Liver (tissue), 9 donors: Measurements from ENCODE around the gene OPN5. TPM values are rescaled to one million over a fixed set of nuclear protein-coding genes. Genes with fewer than 3 reads are reported as not detected.

ENCODE experiments used
- DNase-seq: peaks from one replicate; pipeline ENCODE4 v3.0.0-alpha.2; 2017; ENCODE audit warnings: low spot score
- H3K27ac ChIP-seq, 2 donors: one replicate each; pipeline ENCODE4 v1.7.0; 2013; ENCODE audit warnings: inconsistent platforms in 2 of 2, low read length in 2 of 2, control low read depth in 1 of 2, low read depth in 1 of 2, mild to moderate bottlenecking in 1 of 2
- H3K27me3 ChIP-seq, 4 donors: one replicate each; pipeline versions ENCODE4 v1.6.1 to v1.7.0; 2013; ENCODE audit warnings: low read length in 3 of 4, inconsistent platforms in 1 of 4, mild to moderate bottlenecking in 1 of 4, moderate library complexity in 1 of 4; ENCODE audit not compliant: control insufficient read depth in 4 of 4, insufficient read depth in 4 of 4
- H3K36me3 ChIP-seq, 4 donors: one replicate each; pipeline versions ENCODE4 v1.6.1 to v1.7.0; 2013; ENCODE audit warnings: low read length in 3 of 4, mild to moderate bottlenecking in 3 of 4, low read depth in 1 of 4, moderate library complexity in 1 of 4; ENCODE audit not compliant: control insufficient read depth in 4 of 4, insufficient read depth in 3 of 4
- H3K4me1 ChIP-seq, 4 donors: one replicate each; pipeline versions ENCODE4 v1.6.1 to v1.7.0; 2013; ENCODE audit warnings: low read length in 3 of 4, mild to moderate bottlenecking in 3 of 4, moderate library complexity in 1 of 4; ENCODE audit not compliant: control insufficient read depth in 4 of 4, insufficient read depth in 4 of 4
- H3K4me3 ChIP-seq, 3 donors: one replicate each; pipeline versions ENCODE4 v1.6.1 to v1.7.0; 2013; ENCODE audit warnings: low read length in 3 of 3, control low read depth in 1 of 3, low read depth in 1 of 3, mild to moderate bottlenecking in 1 of 3
- H3K9ac ChIP-seq, 2 donors: one replicate each; pipeline ENCODE4 v1.7.0; 2013; ENCODE audit warnings: low read length in 2 of 2, mild to moderate bottlenecking in 2 of 2, moderate library complexity in 2 of 2, control low read depth in 1 of 2, low read depth in 1 of 2
- H3K9me3 ChIP-seq, 4 donors: one replicate each; pipeline versions ENCODE4 v1.6.1 to v1.7.0; 2013; ENCODE audit warnings: low read length in 3 of 4; ENCODE audit not compliant: control insufficient read depth in 4 of 4
- EGR1 ChIP-seq, 2 donors: IDR thresholded peaks; 2 replicates each; pipeline ENCODE4 v1.6.1; 2016 to 2018; ENCODE audit warnings: antibody characterized with exemption in 2 of 2, low read depth in 2 of 2
- FOXA1 ChIP-seq: IDR thresholded peaks from 2 replicates; pipeline ENCODE4 v1.6.1; 2016; ENCODE audit warnings: antibody characterized with exemption
- FOXA2 ChIP-seq: IDR thresholded peaks from 2 replicates; pipeline ENCODE4 v1.6.1; 2016; ENCODE audit warnings: antibody characterized with exemption
- GABPA ChIP-seq, 2 donors: IDR thresholded peaks in 1 of 2; conservative IDR thresholded peaks in 1 of 2; 2 replicates each; pipeline ENCODE4 v1.6.1; 2016; ENCODE audit warnings: antibody characterized with exemption in 2 of 2, mild to moderate bottlenecking in 1 of 2, moderate library complexity in 1 of 2
- HNF4A ChIP-seq, 2 donors: conservative IDR thresholded peaks; 2 replicates each; pipeline ENCODE4 v1.6.1; 2016; ENCODE audit warnings: antibody characterized with exemption in 2 of 2, mild to moderate bottlenecking in 2 of 2
- HNF4G ChIP-seq: IDR thresholded peaks from 2 replicates; pipeline ENCODE4 v1.6.1; 2016; ENCODE audit warnings: antibody characterized with exemption
- JUND ChIP-seq, 2 donors: IDR thresholded peaks; 2 replicates each; pipeline ENCODE4 v1.6.1; 2016; ENCODE audit warnings: antibody characterized with exemption in 2 of 2
- NR2F2 ChIP-seq: IDR thresholded peaks from 2 replicates; pipeline ENCODE4 v1.6.1; 2016; ENCODE audit warnings: antibody characterized with exemption
- RAD21 ChIP-seq, 2 donors: IDR thresholded peaks; 2 replicates each; pipeline ENCODE4 v1.6.1; 2016; ENCODE audit warnings: antibody characterized with exemption in 2 of 2, mild to moderate bottlenecking in 2 of 2
- RXRA ChIP-seq, 2 donors: IDR thresholded peaks; 2 replicates each; pipeline ENCODE4 v1.6.1; 2017 to 2018; ENCODE audit warnings: antibody characterized with exemption in 2 of 2, mild to moderate bottlenecking in 1 of 2
- SP1 ChIP-seq: IDR thresholded peaks from 2 replicates; pipeline ENCODE4 v1.6.1; 2018; ENCODE audit warnings: antibody characterized with exemption, mild to moderate bottlenecking
- TAF1 ChIP-seq: conservative IDR thresholded peaks from 2 replicates; pipeline ENCODE4 v1.6.1; 2016; ENCODE audit warnings: antibody characterized with exemption, mild to moderate bottlenecking
- YY1 ChIP-seq: IDR thresholded peaks from 2 replicates; pipeline ENCODE4 v1.6.1; 2016; ENCODE audit warnings: antibody characterized with exemption, mild to moderate bottlenecking
- WGBS: extraction: QIAGEN DNeasy Blood & Tissue Kit; methylation state at CpG from one replicate; pipeline ENCODE4 v1.1.7; 2013; 5-methylcytosine and 5-hydroxymethylcytosine counted together
- polyA plus RNA-seq, 2 donors: library from polyadenylated mRNA; stranded (reverse) in 1 of 2; unstranded in 1 of 2; fragments of 200-250 nt in 1 of 2; fragments of >200 nt in 1 of 2; fragmentation: Nextera tagmentation in 1 of 2; extraction: Ambion mirVana in 1 of 2; gene quantifications; one replicate each; pipeline versions ENCODE4 v1.2.1 to v1.2.3, GENCODE V29; 2013 to 2015
- total RNA-seq, 2 donors: library from RNA; depleted of rRNA; stranded (reverse); fragments of >200 nt; gene quantifications; one replicate each; pipeline ENCODE4 v1.2.3, GENCODE V29; 2014
- TF ChIP-seq, protein P1 (sequence below): IDR thresholded peaks from 2 replicates; pipeline ENCODE4 v1.6.1; 2016; ENCODE audit warnings: antibody characterized with exemption
- TF ChIP-seq, protein P2 (sequence below): fragments of 150-350 bp; IDR thresholded peaks from 2 replicates; pipeline ENCODE4 v1.5.1; 2017; ENCODE audit warnings: improper control_type of control experiment, low read depth, low read length; ENCODE audit not compliant: missing input control
- TF ChIP-seq, protein P3 (sequence below): IDR thresholded peaks from 2 replicates; pipeline ENCODE4 v1.6.1; 2016; ENCODE audit warnings: antibody characterized with exemption
- TF ChIP-seq, protein P4 (sequence below): IDR thresholded peaks from 2 replicates; pipeline ENCODE4 v1.6.1; 2016; ENCODE audit warnings: antibody characterized with exemption
- TF ChIP-seq, protein P5 (sequence below): IDR thresholded peaks from 2 replicates; pipeline ENCODE4 v1.6.1; 2016; ENCODE audit warnings: antibody characterized with exemption, mild to moderate bottlenecking
- donor health status: healthy.
- donor health status: healthy.
- donor health status: healthy.
- donor health status: healthy.
- donor health status: healthy.

OPN5 gene
- total and polyA plus RNA-seq, 4 donors = not detected

DNA sequence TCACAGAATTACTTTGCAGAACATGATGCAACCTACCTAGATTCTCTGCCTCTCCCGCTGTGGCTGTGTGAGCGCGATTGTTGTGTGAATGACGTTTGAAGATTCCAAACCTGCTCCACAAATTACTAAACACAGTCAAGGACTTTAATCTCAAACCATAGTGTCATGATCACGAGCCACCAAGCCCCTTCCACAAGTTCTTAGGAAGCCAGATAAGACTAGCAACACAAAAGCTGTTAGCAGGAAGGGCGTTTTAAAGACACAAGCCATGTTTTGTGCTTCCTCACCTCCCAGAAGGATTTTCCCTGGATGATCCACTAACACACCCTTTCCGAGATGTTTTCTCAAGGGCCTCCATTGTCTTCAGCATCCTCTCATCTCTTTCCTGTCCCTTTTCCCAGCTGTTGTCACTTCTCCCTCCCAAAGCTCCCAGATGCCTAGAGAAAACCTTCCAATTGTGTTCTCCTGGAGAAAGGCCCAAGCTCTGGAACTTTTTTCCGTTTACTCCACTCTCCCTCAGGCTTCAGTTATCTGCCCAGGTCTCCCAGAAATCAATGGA lies 12.8 kb downstream of the OPN5 start:
- Histone ChIP-seq H3K9me3 (no peaks in the 10 kb centered on the region), H3K36me3 (no peaks in the 10 kb centered on the region), H3K4me3 (no peak overlapping the region), H3K4me1 (no peaks in the 10 kb centered on the region), H3K27me3 (no peaks in the 10 kb centered on the region), H3K27ac (no peak overlapping the region), H3K9ac (no peak overlapping the region)
- DNase-seq = no peak
- 78% methylated on average over 8 of the region's 8 CpGs for WGBS
- TF ChIP-seq RAD21 (IDR thresholded peaks at IDR 0.05) (no peak), FOXA2 (no peak), FOXA1 (no peak), EGR1 (IDR thresholded peaks at IDR 0.05; ENCODE audit: low read depth in 2 of 2) (no peak), GABPA (IDR thresholded peaks at IDR 0.05 in 1 of 2, conservative IDR thresholded peaks at IDR 0.05 in 1 of 2) (no peak), JUND (IDR thresholded peaks at IDR 0.05) (no peak), SP1 (no peak), RXRA (IDR thresholded peaks at IDR 0.05) (no peak), HNF4A (conservative IDR thresholded peaks at IDR 0.05) (no peak), YY1 (no peak), NR2F2 (no peak), HNF4G (no peak), TAF1 (no peak)
- TF ChIP-seq, protein P1, sequence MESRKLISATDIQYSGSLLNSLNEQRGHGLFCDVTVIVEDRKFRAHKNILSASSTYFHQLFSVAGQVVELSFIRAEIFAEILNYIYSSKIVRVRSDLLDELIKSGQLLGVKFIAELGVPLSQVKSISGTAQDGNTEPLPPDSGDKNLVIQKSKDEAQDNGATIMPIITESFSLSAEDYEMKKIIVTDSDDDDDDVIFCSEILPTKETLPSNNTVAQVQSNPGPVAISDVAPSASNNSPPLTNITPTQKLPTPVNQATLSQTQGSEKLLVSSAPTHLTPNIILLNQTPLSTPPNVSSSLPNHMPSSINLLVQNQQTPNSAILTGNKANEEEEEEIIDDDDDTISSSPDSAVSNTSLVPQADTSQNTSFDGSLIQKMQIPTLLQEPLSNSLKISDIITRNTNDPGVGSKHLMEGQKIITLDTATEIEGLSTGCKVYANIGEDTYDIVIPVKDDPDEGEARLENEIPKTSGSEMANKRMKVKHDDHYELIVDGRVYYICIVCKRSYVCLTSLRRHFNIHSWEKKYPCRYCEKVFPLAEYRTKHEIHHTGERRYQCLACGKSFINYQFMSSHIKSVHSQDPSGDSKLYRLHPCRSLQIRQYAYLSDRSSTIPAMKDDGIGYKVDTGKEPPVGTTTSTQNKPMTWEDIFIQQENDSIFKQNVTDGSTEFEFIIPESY = no peak
- TF ChIP-seq, protein P2, sequence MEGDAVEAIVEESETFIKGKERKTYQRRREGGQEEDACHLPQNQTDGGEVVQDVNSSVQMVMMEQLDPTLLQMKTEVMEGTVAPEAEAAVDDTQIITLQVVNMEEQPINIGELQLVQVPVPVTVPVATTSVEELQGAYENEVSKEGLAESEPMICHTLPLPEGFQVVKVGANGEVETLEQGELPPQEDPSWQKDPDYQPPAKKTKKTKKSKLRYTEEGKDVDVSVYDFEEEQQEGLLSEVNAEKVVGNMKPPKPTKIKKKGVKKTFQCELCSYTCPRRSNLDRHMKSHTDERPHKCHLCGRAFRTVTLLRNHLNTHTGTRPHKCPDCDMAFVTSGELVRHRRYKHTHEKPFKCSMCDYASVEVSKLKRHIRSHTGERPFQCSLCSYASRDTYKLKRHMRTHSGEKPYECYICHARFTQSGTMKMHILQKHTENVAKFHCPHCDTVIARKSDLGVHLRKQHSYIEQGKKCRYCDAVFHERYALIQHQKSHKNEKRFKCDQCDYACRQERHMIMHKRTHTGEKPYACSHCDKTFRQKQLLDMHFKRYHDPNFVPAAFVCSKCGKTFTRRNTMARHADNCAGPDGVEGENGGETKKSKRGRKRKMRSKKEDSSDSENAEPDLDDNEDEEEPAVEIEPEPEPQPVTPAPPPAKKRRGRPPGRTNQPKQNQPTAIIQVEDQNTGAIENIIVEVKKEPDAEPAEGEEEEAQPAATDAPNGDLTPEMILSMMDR = no peak
- TF ChIP-seq, protein P3, sequence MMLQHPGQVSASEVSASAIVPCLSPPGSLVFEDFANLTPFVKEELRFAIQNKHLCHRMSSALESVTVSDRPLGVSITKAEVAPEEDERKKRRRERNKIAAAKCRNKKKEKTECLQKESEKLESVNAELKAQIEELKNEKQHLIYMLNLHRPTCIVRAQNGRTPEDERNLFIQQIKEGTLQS = no peak
- TF ChIP-seq, protein P4, sequence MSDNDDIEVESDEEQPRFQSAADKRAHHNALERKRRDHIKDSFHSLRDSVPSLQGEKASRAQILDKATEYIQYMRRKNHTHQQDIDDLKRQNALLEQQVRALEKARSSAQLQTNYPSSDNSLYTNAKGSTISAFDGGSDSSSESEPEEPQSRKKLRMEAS = no peak
- TF ChIP-seq, protein P5, sequence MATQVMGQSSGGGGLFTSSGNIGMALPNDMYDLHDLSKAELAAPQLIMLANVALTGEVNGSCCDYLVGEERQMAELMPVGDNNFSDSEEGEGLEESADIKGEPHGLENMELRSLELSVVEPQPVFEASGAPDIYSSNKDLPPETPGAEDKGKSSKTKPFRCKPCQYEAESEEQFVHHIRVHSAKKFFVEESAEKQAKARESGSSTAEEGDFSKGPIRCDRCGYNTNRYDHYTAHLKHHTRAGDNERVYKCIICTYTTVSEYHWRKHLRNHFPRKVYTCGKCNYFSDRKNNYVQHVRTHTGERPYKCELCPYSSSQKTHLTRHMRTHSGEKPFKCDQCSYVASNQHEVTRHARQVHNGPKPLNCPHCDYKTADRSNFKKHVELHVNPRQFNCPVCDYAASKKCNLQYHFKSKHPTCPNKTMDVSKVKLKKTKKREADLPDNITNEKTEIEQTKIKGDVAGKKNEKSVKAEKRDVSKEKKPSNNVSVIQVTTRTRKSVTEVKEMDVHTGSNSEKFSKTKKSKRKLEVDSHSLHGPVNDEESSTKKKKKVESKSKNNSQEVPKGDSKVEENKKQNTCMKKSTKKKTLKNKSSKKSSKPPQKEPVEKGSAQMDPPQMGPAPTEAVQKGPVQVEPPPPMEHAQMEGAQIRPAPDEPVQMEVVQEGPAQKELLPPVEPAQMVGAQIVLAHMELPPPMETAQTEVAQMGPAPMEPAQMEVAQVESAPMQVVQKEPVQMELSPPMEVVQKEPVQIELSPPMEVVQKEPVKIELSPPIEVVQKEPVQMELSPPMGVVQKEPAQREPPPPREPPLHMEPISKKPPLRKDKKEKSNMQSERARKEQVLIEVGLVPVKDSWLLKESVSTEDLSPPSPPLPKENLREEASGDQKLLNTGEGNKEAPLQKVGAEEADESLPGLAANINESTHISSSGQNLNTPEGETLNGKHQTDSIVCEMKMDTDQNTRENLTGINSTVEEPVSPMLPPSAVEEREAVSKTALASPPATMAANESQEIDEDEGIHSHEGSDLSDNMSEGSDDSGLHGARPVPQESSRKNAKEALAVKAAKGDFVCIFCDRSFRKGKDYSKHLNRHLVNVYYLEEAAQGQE = no peak
